Fibroblast of mammary gland (primary cell): ENCODE data around the gene MRPL16.

Experiments used
- DNase-seq: peaks from one replicate; pipeline ENCODE4 v3.0.0-alpha.2; 2010; ENCODE audit warnings: low read depth
- H3K4me3 ChIP-seq: 2 replicates; pipeline ENCODE4 v1.5.1; 2011; ENCODE audit warnings: low read depth, mild to moderate bottlenecking, low read length, moderate library complexity; ENCODE audit not compliant: control insufficient read depth
- CTCF ChIP-seq: conservative IDR thresholded peaks from 2 replicates; pipeline ENCODE4 v1.5.1; 2011; ENCODE audit warnings: low read depth, low read length, inconsistent platforms; ENCODE audit not compliant: control insufficient read depth, insufficient read depth

The MRPL16 gene

GRCh38 chr11:59760771-59761170, 49.8 kb downstream of the MRPL16 start:
- no peak overlapping the region for H3K4me3 ChIP-seq
- DNase-seq: no peak
- no peak for TF ChIP-seq CTCF

DNA sequence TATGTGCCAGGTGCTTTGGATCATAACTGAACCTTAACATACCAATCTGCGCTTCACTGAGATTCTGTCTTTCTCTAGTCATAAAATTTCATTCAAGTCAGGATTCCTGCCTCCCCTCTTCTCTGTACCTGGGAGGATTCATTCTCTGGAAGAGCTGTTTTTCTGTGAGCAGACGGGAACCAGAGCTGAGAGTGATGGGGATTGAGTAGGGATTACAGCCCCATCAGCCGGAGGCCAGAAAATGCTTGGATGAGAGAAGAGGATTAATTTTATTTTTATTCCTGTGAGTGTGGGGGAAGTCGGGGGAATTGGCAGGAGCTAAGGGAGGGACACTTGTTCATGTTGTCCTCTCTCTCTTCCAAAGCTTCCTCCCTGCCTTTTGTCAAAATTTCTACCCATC, 50.7 kb downstream of the MRPL16 start:
- TF ChIP-seq CTCF: no peak
- DNase-seq: no peak
- H3K4me3 ChIP-seq: no peak overlapping the region

DNA sequence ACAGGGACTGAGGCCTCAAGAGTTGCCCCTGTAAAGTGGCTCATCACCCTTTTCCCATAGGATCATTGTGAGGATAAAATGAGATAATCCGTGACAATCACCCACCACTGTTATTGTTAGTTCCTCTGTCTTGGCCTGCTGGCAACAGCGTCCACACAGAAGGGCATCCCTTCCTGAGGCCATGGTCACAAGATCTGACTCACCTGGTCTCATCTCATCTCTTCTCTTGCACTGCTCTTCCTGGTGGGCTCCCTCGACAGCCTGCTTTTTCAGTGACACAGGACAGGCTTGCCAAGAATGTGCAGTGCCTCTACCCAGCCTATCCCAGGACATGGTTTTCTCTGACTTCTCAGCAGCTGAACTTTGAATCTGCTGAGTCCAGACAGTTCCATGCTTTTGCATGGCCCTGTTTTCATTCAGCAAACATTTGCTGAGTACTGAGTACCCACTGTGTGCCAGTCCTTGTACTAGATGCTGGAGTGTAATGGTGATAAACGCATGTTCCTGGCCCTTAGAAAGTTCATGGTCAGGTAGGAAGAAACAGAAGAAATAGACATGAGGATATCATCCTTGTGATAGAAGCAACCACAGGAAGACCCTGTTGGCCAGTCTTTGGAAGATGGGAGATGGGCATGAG, 52.1 kb downstream of the MRPL16 start:
- no peak overlapping the region for H3K4me3 ChIP-seq
- no peak for DNase-seq
- no peak for TF ChIP-seq CTCF

- DNase-seq: peak; percentile 33
- no peak for TF ChIP-seq CTCF
- H3K4me3 ChIP-seq: no peak overlapping the region
These were observed 53.7 kb downstream of the MRPL16 start for GRCh38 chr11:59756845-59757244.

DNA sequence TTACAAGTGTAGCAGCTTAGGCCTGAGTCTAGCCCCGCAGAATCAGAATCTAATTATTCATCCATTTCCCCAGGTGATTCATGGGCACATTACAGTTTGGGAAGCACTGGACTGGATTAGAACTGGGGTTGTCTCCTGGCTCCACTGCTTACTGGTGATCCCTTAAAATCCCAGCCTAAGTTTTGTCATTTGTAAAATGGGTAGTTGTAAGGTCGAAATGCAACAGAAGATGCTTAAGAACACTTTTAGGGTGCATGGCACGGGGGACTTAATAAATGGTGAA, 54.1 kb downstream of the MRPL16 start:
- peak overlapping the region; percentile 69 for H3K4me3 ChIP-seq
- DNase-seq: peak; percentile 55
- no peak for TF ChIP-seq CTCF
